A549 (cell line): Measurements from ENCODE around the gene SLC6A16.

Experiments
- EP300 ChIP-seq, 2 experiments: fragments of >200 bp; sonication (Bioruptor Twin); formaldehyde crosslinking; IDR thresholded peaks; 2 replicates in 1 of 2; 3 replicates in 1 of 2; pipeline ENCODE4 v1.6.1; 2016 to 2017
- FOSL2 ChIP-seq, 2 experiments: fragments of 450-650 bp in 1 of 2; fragments of >200 bp in 1 of 2; sonication (Bioruptor Twin) in 1 of 2; formaldehyde crosslinking; IDR thresholded peaks; 2 replicates each; pipeline versions ENCODE4 v1.5.0 to v1.6.1; 2016 to 2020; ENCODE audit warnings: mild to moderate bottlenecking in 1 of 2, moderate library complexity in 1 of 2
- HEYL ChIP-seq: fragments of 250-450 bp; sonication (Bioruptor Pico); IDR thresholded peaks from 2 replicates; pipeline ENCODE4 v1.8.0; 2021; ENCODE audit warnings: mild to moderate bottlenecking, moderate library complexity
- MAFK ChIP-seq: fragments of 450-650 bp; IDR thresholded peaks from 2 replicates; pipeline ENCODE4 v1.6.1; 2014; ENCODE audit not compliant: partially characterized antibody
- PHF8 ChIP-seq: fragments of 200-600 bp; sonication (generic); IDR thresholded peaks from 2 replicates; pipeline ENCODE4 v1.6.1; 2016; ENCODE audit warnings: low read depth, mild to moderate bottlenecking, antibody characterized with exemption, moderate library complexity, borderline replicate concordance
- POLR2A ChIP-seq: IDR thresholded peaks from 2 replicates; pipeline ENCODE4 v1.6.1; 2012; ENCODE audit warnings: mild to moderate bottlenecking, low read length
- POLR2AphosphoS2 ChIP-seq: conservative IDR thresholded peaks from 2 replicates; pipeline ENCODE4 v1.6.1; 2012; ENCODE audit warnings: low read length, improper control_type of control experiment, inconsistent platforms
- TF ChIP-seq, protein P1 (sequence below): fragments of >200 bp; sonication (Bioruptor Twin); formaldehyde crosslinking; IDR thresholded peaks from 3 replicates; pipeline ENCODE4 v1.5.1; 2016
- TF ChIP-seq, protein P2 (sequence below): fragments of 200-600 bp; sonication (generic); IDR thresholded peaks from 2 replicates; pipeline ENCODE4 v1.6.1; 2016; ENCODE audit warnings: antibody characterized with exemption, mild to moderate bottlenecking, moderate library complexity

DNA sequence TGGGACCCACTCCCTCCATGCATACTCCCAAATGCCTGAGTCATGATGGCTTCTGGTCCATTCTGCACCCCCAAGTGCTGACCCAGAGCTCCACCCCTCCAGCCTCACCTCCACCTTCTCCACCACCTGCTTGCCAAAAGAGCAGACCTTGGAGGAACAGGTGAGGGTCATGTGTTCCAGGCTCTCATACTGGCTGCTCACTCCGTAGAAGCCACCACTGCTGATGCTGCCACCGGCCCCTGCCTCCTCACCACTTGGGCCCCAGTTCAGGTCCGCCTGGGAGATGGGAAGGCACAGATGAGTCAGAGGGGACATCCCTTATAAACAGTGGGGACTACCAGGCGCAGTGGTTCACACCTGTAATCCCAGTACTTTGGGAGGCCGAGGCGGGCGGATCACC lies 18.1 kb upstream of the SLC6A16 start:
- no peak for TF ChIP-seq HEYL (CRISPR knock-in tag)
- no peak for TF ChIP-seq POLR2A
- TF ChIP-seq, protein P1, sequence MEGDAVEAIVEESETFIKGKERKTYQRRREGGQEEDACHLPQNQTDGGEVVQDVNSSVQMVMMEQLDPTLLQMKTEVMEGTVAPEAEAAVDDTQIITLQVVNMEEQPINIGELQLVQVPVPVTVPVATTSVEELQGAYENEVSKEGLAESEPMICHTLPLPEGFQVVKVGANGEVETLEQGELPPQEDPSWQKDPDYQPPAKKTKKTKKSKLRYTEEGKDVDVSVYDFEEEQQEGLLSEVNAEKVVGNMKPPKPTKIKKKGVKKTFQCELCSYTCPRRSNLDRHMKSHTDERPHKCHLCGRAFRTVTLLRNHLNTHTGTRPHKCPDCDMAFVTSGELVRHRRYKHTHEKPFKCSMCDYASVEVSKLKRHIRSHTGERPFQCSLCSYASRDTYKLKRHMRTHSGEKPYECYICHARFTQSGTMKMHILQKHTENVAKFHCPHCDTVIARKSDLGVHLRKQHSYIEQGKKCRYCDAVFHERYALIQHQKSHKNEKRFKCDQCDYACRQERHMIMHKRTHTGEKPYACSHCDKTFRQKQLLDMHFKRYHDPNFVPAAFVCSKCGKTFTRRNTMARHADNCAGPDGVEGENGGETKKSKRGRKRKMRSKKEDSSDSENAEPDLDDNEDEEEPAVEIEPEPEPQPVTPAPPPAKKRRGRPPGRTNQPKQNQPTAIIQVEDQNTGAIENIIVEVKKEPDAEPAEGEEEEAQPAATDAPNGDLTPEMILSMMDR: no peak
- no peak for TF ChIP-seq POLR2AphosphoS2
- no peak for TF ChIP-seq FOSL2 (IDR thresholded peaks at IDR 0.05)
- no peak for TF ChIP-seq FOSL2 (CRISPR knock-in tag; IDR thresholded peaks at IDR 0.05)
- TF ChIP-seq PHF8: no peak
- TF ChIP-seq EP300 (IDR thresholded peaks at IDR 0.05): no peak
- no peak for TF ChIP-seq MAFK
- TF ChIP-seq, protein P2, sequence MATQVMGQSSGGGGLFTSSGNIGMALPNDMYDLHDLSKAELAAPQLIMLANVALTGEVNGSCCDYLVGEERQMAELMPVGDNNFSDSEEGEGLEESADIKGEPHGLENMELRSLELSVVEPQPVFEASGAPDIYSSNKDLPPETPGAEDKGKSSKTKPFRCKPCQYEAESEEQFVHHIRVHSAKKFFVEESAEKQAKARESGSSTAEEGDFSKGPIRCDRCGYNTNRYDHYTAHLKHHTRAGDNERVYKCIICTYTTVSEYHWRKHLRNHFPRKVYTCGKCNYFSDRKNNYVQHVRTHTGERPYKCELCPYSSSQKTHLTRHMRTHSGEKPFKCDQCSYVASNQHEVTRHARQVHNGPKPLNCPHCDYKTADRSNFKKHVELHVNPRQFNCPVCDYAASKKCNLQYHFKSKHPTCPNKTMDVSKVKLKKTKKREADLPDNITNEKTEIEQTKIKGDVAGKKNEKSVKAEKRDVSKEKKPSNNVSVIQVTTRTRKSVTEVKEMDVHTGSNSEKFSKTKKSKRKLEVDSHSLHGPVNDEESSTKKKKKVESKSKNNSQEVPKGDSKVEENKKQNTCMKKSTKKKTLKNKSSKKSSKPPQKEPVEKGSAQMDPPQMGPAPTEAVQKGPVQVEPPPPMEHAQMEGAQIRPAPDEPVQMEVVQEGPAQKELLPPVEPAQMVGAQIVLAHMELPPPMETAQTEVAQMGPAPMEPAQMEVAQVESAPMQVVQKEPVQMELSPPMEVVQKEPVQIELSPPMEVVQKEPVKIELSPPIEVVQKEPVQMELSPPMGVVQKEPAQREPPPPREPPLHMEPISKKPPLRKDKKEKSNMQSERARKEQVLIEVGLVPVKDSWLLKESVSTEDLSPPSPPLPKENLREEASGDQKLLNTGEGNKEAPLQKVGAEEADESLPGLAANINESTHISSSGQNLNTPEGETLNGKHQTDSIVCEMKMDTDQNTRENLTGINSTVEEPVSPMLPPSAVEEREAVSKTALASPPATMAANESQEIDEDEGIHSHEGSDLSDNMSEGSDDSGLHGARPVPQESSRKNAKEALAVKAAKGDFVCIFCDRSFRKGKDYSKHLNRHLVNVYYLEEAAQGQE: no peak
